ENCODE measurements around the gene ADORA2A.

GRCh38 chr22:24404561-24405275 lies 22.7 kb upstream of the ADORA2A start:
- TF ChIP-seq CTCF (IDR thresholded peaks at IDR 0.05; ENCODE audit: insufficient read depth, low read length) (no peak), POLR2AphosphoS5 (IDR thresholded peaks at IDR 0.05; ENCODE audit: low read depth) (no peak), GABPA (IDR thresholded peaks at IDR 0.05; ENCODE audit: low read depth) (no peak), REST (IDR thresholded peaks at IDR 0.05; ENCODE audit: insufficient replicate concordance, low read depth) (no peak)

Data from HL-60 (cell line).